HG02840 (cell line): ENCODE data around the gene EPAS1.

Source experiments
- ATAC-seq: cut with Tn5 transposase; IDR thresholded peaks from one replicate; pipeline ENCODE4 v1.9.1; 2021; ENCODE audit warnings: mild to moderate bottlenecking, moderate library complexity, moderate number of reproducible peaks; ENCODE audit not compliant: unreplicated experiment, low FRiP score

The EPAS1 gene

GRCh38 chr2:46428911-46429436 is 131.8 kb downstream of the EPAS1 start:
- ATAC-seq: no peak

GRCh38 chr2:46430413-46430812 is 133.2 kb downstream of the EPAS1 start:
- no peak for ATAC-seq

- ATAC-seq: no peak
These were observed 133.8 kb downstream of the EPAS1 start for GRCh38 chr2:46430992-46431391.

- ATAC-seq: no peak
These were observed 134.5 kb downstream of the EPAS1 start for GRCh38 chr2:46431481-46432235.

DNA sequence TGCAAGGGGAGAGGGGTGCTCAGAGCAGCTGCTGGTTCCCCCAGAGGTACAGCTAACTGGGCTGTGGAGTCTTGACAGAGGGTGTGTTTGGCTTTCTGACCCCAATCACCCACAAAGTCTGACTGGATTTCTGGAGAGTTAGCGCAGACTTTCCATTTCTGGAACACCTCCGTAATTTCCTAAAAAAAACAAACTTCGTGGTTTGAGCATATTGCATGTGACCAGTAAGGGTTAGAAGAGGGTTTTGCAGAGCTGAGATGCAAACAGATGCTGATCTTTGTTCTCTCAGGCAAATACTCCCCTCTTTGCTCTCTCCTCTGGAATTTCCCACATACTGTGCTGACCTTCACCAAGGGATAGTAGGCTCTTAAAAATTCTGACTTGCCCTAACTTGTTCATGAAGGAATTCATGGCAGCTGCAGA is 137.7 kb downstream of the EPAS1 start:
- ATAC-seq: no peak

DNA sequence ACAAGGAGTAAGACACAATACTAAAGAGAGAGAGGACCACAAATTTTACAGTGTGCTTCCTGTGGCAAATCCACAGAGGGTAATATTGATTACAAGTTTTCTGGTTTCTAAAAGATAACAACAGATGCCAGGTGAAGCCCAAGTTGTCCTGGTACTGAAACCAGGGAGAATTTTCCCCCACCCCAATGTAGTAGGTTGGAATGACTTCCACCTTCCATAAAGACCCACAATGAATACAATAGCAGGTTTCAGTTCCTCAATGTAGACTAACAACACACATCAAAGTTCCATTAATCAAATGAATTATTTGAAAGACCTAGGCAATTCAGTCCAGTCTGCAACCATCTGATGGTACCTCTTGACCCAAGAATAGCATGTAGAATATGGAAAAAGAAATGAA is 138.1 kb downstream of the EPAS1 start:
- ATAC-seq: no peak

DNA sequence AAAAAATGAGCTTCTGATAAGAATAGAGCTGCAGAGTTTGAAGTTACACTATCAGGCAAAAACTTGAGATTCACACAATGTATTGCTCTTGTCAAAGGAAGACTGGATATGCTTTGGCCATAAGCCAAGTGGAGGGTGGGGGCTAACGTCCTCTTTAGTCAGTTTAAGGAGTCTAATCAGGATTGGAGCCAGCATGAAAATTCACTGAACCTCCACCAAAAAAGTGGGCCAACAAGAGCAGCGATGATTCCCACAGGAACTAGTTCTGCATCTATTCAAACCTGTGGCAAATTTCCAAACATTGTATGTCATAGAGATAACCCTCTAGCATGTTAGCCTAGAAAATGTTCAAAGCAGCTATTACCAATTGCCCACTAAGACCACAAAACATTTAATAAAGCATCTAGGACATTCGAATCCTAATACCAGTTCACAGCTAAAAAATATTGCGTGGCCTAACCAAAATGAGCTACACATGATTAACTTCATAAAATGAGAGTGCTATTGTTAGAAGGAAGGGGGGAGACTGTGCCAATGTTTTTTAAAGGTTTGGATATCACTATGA is 138.7 kb downstream of the EPAS1 start:
- no peak for ATAC-seq
